Measurements from ENCODE around the gene MDFIC. TPM values are rescaled to one million over a fixed set of nuclear protein-coding genes. Genes with fewer than 3 reads are reported as not detected.
A peak's percentile ranks its signal among the peaks of the same experiment; 100 is the strongest.

Gene MDFIC
- total RNA-seq, 1 experiment from 2014 or later: 16.8 TPM

DNA sequence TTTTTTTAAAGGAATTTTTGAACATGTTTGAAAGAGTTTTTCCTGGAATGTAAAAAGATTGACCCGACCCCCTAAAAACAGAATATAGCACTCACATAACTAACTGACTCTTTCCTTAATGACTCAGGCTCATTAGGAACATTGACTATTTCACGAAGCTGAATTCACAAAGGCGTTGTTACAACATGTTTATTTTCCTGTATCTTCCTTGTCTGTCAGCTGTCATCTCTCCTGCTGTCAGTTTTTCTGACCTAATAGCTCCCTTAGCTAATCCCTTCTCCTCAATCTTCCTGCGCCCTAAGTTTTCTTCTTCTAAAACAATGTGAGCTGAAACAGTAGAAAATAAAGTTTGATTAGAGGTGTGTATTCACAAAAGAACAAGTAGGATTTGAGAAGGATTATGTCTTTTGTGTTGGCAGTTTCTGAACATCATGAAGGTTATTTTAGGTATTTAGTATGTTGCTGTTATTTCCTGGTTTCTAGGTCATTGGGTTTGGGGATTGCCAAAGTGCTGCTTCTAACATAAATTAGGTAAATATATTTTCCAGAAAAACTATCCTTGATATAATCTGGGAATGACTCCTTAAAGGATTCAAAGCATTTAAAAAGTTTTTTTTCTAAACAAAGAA is 4.6 kb upstream of the MDFIC start:
- DNase-seq: no peak
- no peak overlapping the region for H3K4me3 ChIP-seq (ENCODE audit: insufficient read depth, low read depth, low read length)
- H3K27me3 ChIP-seq (ENCODE audit: control insufficient read depth, insufficient read depth, low read length): no peaks in the 10 kb centered on the region; the same call in 1 of the 2 replicates

DNA sequence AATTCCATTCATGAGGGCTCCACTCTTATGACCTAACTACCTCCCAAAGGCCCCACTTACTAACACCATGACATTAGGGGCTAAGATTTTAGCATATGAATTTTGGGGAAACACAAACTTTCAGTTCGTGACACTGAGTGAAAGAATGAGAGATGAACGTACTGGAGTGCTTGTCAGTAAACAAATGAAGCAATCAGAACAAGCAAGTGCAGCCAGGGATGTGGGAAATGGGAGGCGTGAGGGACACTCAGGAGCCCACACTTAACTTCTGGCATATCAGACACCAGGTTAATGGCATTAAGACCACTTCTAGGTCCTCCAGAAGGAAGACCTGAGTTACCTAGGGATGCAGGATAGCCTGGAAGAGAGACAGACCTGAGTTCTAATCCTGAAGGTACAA is 2.3 kb upstream of the MDFIC start:
- DNase-seq: no peak
- H3K4me3 ChIP-seq (ENCODE audit: insufficient read depth, low read depth, low read length): no peak overlapping the region
- H3K36me3 ChIP-seq (replicated peaks; ENCODE audit: control insufficient read depth, insufficient read depth, low read length): no peaks in the 10 kb centered on the region
- H3K27me3 ChIP-seq (ENCODE audit: control insufficient read depth, insufficient read depth, low read length): no peaks in the 10 kb centered on the region; the same call in 1 of the 2 replicates

More for the DNA sequence above, 4.6 kb upstream of the MDFIC start:
- no peaks in the 10 kb centered on the region for H3K36me3 ChIP-seq (replicated peaks; ENCODE audit: control insufficient read depth, insufficient read depth, low read length)

DNA sequence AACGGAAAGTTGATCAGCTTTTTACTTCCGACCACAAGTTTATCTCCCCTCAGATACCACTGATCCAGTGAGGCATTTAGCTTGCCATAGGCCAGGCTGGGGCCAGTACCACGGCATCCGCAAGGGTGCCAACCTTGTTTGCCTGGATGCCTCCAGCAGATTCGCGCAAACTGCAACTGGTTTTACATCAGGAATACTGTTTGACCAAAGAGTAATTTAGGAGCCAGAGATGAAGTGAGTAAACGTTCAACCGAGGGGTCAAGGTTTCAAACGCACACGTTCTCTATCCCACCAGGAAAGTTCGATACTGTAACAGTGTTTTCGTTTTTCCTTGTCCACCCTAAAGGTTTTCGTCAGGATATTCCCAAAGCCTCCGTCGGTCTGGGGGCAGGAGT is 266 bp upstream of the MDFIC start:
- peak overlapping the region; percentile 76 for H3K4me3 ChIP-seq (ENCODE audit: insufficient read depth, low read depth, low read length)
- DNase-seq: peak; percentile 33
- no peaks in the 10 kb centered on the region; the same call in 1 of the 2 replicates for H3K27me3 ChIP-seq (ENCODE audit: control insufficient read depth, insufficient read depth, low read length)
- H3K36me3 ChIP-seq (replicated peaks; ENCODE audit: control insufficient read depth, insufficient read depth, low read length): no peaks in the 10 kb centered on the region

DNA sequence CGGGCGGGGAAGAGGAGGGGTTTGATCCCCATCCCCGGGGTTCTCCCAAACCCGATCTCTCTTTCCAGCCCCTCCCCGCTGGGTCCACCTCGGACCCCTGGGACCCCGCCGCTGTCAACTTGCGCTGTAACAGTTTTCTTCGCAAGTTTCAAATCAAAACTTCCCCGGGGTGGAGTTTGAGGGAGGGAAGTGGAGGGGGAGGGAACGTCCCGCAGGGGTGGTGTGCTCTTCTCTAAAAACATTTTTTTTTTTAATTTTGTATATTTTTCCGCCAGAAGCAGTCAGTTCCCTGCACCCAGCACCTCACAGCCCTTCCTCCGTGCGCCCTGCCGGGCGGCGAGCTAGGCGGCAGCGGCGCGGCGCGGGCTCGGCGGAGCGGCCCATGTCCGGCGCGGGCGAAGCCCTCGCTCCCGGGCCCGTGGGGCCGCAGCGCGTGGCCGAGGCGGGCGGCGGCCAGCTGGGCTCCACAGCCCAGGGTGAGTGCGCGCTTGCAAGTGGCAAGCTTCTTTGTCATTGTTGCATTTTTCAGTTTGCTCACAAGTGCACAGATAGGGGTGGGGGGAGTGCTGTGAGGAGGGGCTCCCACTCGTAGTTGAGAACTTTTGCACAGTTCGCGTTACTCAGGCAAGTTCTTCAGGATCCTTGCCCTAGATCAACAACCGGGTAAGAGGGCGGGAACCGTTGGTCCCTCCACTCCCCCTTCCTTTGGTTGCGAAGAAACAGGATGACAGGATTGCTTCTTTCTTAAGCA is 933 bp downstream of the MDFIC start:
- Histone ChIP-seq H3K27me3 (ENCODE audit: control insufficient read depth, insufficient read depth, low read length) (no peaks in the 10 kb centered on the region; the same call in 1 of the 2 replicates), H3K36me3 (replicated peaks; ENCODE audit: control insufficient read depth, insufficient read depth, low read length) (no peaks in the 10 kb centered on the region), H3K4me3 (ENCODE audit: insufficient read depth, low read depth, low read length) (peak overlapping the region; percentile 76)
- peak; percentile 48 for DNase-seq

DNA sequence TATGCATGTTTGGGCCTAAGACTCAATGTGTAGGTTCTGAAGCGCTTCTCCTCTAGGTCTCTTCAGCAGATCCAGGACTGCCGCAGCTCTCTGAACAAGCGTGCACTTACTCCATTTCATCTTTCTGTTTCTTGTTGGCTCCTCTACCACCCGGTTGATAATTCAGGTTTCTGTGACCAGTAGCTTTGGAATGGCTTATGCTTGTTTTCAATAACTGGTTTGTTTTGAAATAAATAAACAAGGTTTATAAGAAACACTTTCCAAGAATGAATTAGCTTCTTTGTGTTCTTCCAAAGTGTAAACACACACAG is 1.5 kb downstream of the MDFIC start:
- no peak for DNase-seq
- Histone ChIP-seq H3K4me3 (ENCODE audit: insufficient read depth, low read depth, low read length) (peak overlapping the region; percentile 76), H3K36me3 (replicated peaks; ENCODE audit: control insufficient read depth, insufficient read depth, low read length) (no peaks in the 10 kb centered on the region), H3K27me3 (ENCODE audit: control insufficient read depth, insufficient read depth, low read length) (no peaks in the 10 kb centered on the region; the same call in 1 of the 2 replicates)

DNA sequence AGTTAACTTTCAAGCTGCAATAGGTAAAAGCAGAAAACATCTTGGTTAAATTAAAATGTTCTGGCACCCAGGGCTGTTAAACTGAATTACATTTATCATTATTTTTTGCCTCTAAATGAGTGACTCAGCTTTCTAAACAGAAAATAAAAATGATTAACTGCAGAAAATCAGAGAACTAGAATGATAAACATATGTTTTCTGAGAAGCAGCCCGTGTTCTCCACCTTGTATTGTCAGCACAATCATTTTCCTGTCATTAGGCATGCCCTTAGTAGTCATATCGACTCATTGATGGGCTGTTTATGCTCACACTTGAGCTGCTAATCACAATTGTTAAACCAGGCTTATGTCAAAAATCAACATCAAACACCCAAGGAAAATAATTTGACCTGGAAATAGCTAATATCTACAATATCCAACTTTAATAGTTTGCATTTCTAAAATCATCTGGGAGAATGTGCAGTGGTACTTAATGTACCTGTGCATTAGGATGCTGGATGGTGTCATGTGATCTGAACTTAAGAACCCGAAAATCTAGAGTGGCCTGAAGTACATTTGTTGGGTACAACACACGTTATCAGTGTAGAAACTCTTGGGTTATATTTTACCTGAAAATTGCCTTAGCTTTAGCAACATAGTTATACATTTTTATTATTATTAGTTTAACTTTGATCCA is 2.3 kb downstream of the MDFIC start:
- DNase-seq: no peak
- H3K27me3 ChIP-seq (ENCODE audit: control insufficient read depth, insufficient read depth, low read length): no peaks in the 10 kb centered on the region; the same call in 1 of the 2 replicates
- no peak overlapping the region for H3K4me3 ChIP-seq (ENCODE audit: insufficient read depth, low read depth, low read length)
- H3K36me3 ChIP-seq (replicated peaks; ENCODE audit: control insufficient read depth, insufficient read depth, low read length): no peaks in the 10 kb centered on the region

DNA sequence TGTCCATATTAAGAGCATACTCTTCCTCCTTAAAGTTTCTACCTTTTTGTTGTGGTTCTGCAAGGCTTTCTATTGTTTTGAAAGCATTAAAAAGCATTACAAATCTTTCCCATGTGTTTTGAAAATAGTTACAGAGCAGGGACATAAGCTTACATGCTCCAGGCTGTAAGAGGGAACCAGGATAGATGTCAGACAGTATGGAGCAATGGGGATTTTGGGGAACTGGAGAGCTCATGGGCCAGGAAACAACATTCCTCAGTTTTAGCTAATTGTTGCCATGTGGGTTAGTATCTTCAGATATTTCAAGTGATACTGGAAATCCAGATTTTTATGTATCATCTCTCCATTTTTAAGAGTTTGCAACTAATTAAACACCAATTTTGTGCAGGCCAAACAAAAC is 3.5 kb downstream of the MDFIC start:
- no peaks in the 10 kb centered on the region for H3K36me3 ChIP-seq (replicated peaks; ENCODE audit: control insufficient read depth, insufficient read depth, low read length)
- no peak overlapping the region for H3K4me3 ChIP-seq (ENCODE audit: insufficient read depth, low read depth, low read length)
- H3K27me3 ChIP-seq (ENCODE audit: control insufficient read depth, insufficient read depth, low read length): no peaks in the 10 kb centered on the region; the same call in 1 of the 2 replicates

DNA sequence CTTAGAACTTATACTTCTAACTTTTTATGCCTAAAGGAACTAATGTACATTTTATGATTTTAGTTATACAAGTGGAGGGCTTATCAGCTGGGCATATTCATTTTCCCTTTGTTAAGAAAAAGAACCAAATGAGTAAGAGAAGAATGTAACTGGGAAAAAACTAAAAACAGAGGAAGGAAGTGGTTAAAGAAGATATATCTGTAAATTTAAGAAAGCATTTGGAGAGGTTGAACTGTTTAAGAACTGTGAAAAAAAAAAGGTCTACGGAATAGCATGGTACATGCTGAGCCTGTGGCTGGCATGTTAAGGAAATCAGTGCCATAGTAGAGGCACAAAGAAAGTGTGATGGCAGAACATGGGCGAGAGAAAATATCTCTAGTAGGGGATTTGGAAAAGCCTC is 6.2 kb downstream of the MDFIC start:
- Histone ChIP-seq H3K36me3 (replicated peaks; ENCODE audit: control insufficient read depth, insufficient read depth, low read length) (no peaks in the 10 kb centered on the region), H3K4me3 (ENCODE audit: insufficient read depth, low read depth, low read length) (no peak overlapping the region), H3K27me3 (ENCODE audit: control insufficient read depth, insufficient read depth, low read length) (no peaks in the 10 kb centered on the region)
- no peak for DNase-seq

More for the DNA sequence above, 3.5 kb downstream of the MDFIC start:
- DNase-seq: no peak

DNA sequence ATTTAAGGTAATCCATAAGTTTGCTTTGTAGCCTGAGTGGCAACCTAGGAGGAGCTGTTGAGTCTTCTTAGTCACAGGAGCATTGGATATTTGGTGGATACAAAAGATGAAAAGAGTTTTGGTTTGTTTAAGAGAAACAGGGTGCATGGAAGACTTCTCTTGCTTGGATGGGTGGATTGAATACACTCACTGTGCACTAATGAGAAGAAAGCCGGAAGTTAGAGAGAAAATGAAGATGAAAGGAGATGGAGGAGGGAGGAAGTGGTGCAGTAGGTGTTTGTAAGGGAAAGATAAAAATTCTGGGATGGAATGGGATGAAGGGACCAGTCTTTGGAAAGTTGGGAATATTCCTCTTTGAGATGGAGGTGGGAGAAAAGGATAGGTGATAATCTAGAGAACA is 7.7 kb downstream of the MDFIC start:
- Histone ChIP-seq H3K4me3 (ENCODE audit: insufficient read depth, low read depth, low read length) (no peak overlapping the region), H3K36me3 (replicated peaks; ENCODE audit: control insufficient read depth, insufficient read depth, low read length) (no peaks in the 10 kb centered on the region), H3K27me3 (ENCODE audit: control insufficient read depth, insufficient read depth, low read length) (no peaks in the 10 kb centered on the region)
- DNase-seq: no peak

DNA sequence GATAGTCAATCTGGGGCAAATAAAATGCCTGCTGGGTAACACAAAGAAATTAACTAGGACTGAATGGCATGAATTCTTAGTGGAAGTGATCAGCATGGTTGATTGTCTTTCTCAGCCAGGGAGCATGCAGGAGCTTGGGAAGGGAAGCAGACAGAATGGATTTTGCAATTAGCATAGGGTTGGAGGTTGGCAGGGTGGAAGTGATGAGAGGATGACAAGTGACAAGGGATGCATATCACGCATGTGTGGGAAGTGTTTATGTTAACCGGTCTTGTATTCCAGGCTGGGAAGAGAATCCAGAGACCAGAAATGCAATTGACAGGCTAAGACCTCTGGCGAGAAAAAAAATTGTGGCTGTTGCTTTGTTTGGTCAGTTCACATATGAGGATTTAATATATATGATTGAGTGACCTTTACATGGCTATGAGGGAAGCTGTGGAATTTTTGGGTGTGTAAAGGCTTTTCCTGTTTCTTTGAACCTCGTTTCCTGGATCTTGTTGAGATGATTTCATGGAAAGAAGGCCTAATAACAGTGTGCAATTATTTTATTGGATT is 8.3 kb downstream of the MDFIC start:
- Histone ChIP-seq H3K4me3 (ENCODE audit: insufficient read depth, low read depth, low read length) (no peak overlapping the region), H3K36me3 (replicated peaks; ENCODE audit: control insufficient read depth, insufficient read depth, low read length) (no peaks in the 10 kb centered on the region), H3K27me3 (ENCODE audit: control insufficient read depth, insufficient read depth, low read length) (no peaks in the 10 kb centered on the region)
- DNase-seq: peak; percentile 21

DNA sequence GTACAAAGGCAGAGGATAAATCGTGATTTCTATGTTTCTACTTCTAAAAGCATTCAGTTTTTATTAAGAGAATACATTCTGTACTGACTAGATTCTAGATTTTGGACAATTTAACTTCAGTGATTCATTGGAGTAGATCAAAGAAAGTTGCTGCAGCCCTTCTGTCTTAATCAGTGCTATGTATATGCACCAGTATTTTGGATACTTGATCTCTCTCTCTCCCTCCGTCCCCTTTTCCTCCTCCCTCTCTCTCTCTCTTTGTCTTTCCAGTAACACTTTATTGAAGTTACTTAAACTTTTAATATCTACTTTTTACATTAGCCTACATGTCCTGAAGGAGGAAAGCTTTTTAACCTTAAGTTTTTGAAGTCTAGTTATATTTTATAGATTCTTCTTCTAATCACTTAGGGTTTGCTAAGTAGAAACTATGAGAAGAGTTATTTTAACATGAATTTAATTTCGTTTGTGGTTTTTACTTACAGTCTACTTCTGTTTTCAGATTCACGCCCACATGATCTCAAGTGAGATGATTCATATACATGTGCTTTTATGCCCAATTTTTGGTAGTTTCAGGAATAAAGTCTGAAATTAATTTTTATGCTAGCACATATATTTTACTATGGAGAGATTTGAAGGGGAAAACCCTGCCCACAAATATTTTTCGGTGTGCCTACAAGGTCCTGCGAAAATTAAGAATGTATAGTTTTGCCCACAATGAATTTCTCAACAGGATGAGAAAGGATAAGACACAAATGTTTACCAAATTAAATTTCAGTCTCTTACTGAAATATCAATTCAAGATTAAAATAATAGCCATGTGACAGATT is 9.1 kb downstream of the MDFIC start:
- DNase-seq: no peak
- H3K36me3 ChIP-seq (replicated peaks; ENCODE audit: control insufficient read depth, insufficient read depth, low read length): no peaks in the 10 kb centered on the region
- no peak overlapping the region for H3K4me3 ChIP-seq (ENCODE audit: insufficient read depth, low read depth, low read length)
- no peaks in the 10 kb centered on the region for H3K27me3 ChIP-seq (ENCODE audit: control insufficient read depth, insufficient read depth, low read length)

DNA sequence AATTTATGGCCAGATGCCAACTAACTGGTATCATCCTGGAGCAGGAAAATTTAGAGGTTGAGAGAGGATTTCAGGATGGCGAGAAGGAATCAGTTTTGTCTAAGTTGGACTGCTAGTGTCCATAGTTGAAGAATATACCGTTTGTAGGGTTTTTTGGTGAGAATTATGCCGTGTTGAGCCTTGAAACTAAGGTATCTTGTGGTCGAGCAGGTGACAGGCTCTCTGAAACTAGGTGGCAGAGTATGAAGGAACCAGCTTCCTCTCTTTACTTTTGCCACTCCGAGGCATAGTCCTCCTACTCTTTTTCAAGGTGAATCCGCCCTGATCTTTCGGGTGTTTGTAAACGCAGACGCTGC is 9.7 kb downstream of the MDFIC start:
- no peaks in the 10 kb centered on the region for H3K27me3 ChIP-seq (ENCODE audit: control insufficient read depth, insufficient read depth, low read length)
- H3K4me3 ChIP-seq (ENCODE audit: insufficient read depth, low read depth, low read length): no peak overlapping the region
- H3K36me3 ChIP-seq (replicated peaks; ENCODE audit: control insufficient read depth, insufficient read depth, low read length): no peaks in the 10 kb centered on the region
- DNase-seq: no peak

DNA sequence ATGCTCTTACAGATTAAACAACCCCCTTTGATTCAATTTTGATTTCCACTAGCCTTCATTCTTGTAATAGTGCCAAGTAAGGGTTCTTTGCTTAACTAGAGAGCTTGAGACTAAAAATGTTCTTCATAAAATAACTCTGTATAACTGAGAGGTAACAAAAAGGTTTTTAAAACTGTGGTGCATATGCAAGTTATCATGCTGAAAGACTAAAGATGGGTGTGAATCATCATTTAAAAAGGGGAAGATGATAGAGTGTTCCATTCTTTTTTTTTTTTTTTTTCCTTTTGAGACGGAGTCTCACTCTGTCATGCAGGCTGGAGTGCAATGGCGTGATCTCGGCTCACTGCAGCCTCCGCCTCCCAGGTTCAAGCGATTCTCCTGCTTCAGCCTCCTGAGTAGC is 11.1 kb downstream of the MDFIC start:
- H3K27me3 ChIP-seq (ENCODE audit: control insufficient read depth, insufficient read depth, low read length): no peaks in the 10 kb centered on the region
- no peaks in the 10 kb centered on the region for H3K36me3 ChIP-seq (replicated peaks; ENCODE audit: control insufficient read depth, insufficient read depth, low read length)
- H3K4me3 ChIP-seq (ENCODE audit: insufficient read depth, low read depth, low read length): no peak overlapping the region
- DNase-seq: no peak

DNA sequence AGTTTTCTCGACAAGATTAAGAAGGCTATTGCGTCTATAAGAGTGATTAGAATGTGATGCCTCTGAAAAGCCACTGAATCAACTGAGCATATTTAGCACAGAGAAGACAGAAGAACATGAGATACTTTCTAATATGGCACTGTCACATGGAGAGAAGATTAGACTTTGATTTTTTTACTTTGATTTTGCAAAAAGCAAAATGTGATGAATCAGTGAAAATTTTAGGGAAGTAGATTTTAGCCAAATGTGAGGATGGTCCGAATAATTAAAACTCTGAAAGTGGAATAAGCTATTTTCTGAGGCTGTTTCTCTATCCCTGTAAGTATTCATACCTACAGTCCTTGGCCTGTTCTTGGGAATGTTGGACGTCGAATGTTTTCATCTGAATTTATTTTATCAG is 11.8 kb downstream of the MDFIC start:
- Histone ChIP-seq H3K27me3 (ENCODE audit: control insufficient read depth, insufficient read depth, low read length) (no peaks in the 10 kb centered on the region), H3K4me3 (ENCODE audit: insufficient read depth, low read depth, low read length) (no peak overlapping the region), H3K36me3 (replicated peaks; ENCODE audit: control insufficient read depth, insufficient read depth, low read length) (no peaks in the 10 kb centered on the region)
- DNase-seq: no peak
